ENCODE measurements around the gene ZNF2. TPM values are rescaled to one million over a fixed set of nuclear protein-coding genes. Genes with fewer than 3 reads are reported as not detected.

Gene ZNF2
- total RNA-seq, 4 donors from 2014 or later = 3.2 to 3.8 (median 3.7) TPM; not detected in 1

- H3K27ac ChIP-seq = no peak overlapping the region
- TF ChIP-seq POLR2A (IDR thresholded peaks at IDR 0.05) = no peak
- no peak for TF ChIP-seq CTCF (IDR thresholded peaks at IDR 0.05)
- no peaks in the 10 kb centered on the region for H3K36me3 ChIP-seq
- no peak overlapping the region for H3K4me3 ChIP-seq
- no peaks in the 10 kb centered on the region for H3K27me3 ChIP-seq
- peaks cover 0 to 5% (median under 1%) of the 10 kb centered on the region in 4 donors for H3K9me3 ChIP-seq
- H3K4me1 ChIP-seq = peaks cover 0 to 7% (median 6%) of the 10 kb centered on the region in 4 donors
- DNase-seq = no peak
Observed at GRCh38 chr2:95206096-95206495, 40.5 kb downstream of the ZNF2 start.

- peaks cover 0 to 11% (median 0%) of the 10 kb centered on the region in 3 donors for H3K36me3 ChIP-seq
- H3K9me3 ChIP-seq = peaks cover 0 to 15% (median 3%) of the 10 kb centered on the region in 4 donors
- H3K27ac ChIP-seq = peak within 1 kb of the TSS; percentile 78 to 92 (median 87)
- peak within 1 kb of the TSS; percentile 70 to 89 (median 80) for H3K4me3 ChIP-seq
- no peaks in the 10 kb centered on the region for H3K27me3 ChIP-seq
- peak in 1 of 2 donors; percentile 33 for TF ChIP-seq POLR2A (IDR thresholded peaks at IDR 0.05)
- TF ChIP-seq CTCF (IDR thresholded peaks at IDR 0.05) = peak in 4 of 6 experiments; percentile 35 to 54 (median 45)
- peak; percentile 84 to 95 (median 94) for DNase-seq
- peaks cover 0 to 7% (median 6%) of the 10 kb centered on the region in 4 donors for H3K4me1 ChIP-seq
Observed at GRCh38 chr2:95207111-95207961, 41.7 kb downstream of the ZNF2 start, which contains the start of gene ZNF892. ZNF892 (plus strand) TSS chr2:95207521; CDS start chr2:95207816, 295 bp downstream.

- peaks cover 0 to 19% (median 0%) of the 10 kb centered on the region in 3 donors for H3K36me3 ChIP-seq
- peak overlapping the region in 1 of 4 donors; percentile 82 for H3K27ac ChIP-seq
- H3K4me3 ChIP-seq = peak overlapping the region; percentile 70 to 89 (median 80)
- DNase-seq = no peak
- TF ChIP-seq POLR2A (IDR thresholded peaks at IDR 0.05) = no peak
- TF ChIP-seq CTCF (IDR thresholded peaks at IDR 0.05) = no peak
- peaks cover 0 to 7% (median 6%) of the 10 kb centered on the region in 4 donors for H3K4me1 ChIP-seq
- no peaks in the 10 kb centered on the region for H3K27me3 ChIP-seq
- H3K9me3 ChIP-seq = peaks cover 0 to 23% (median 3%) of the 10 kb centered on the region in 4 donors
Observed at GRCh38 chr2:95208106-95208505, 42.5 kb downstream of the ZNF2 start.

GRCh38 chr2:95215018-95215612, 49.5 kb downstream of the ZNF2 start:
- no peak for TF ChIP-seq CTCF (IDR thresholded peaks at IDR 0.05)
- peaks cover 0 to 47% (median 0%) of the 10 kb centered on the region in 3 donors for H3K36me3 ChIP-seq
- no peaks in the 10 kb centered on the region for H3K4me1 ChIP-seq
- H3K4me3 ChIP-seq = no peak overlapping the region
- peaks cover 0 to 88% (median 36%) of the 10 kb centered on the region in 4 donors for H3K9me3 ChIP-seq
- no peaks in the 10 kb centered on the region for H3K27me3 ChIP-seq
- no peak for DNase-seq
- H3K27ac ChIP-seq = no peak overlapping the region

- Histone ChIP-seq H3K27me3 (no peaks in the 10 kb centered on the region), H3K4me1 (no peaks in the 10 kb centered on the region), H3K9me3 (peaks cover 0 to 65% (median 28%) of the 10 kb centered on the region in 4 donors), H3K36me3 (peaks cover 0 to 5% (median 0%) of the 10 kb centered on the region in 3 donors), H3K27ac (no peak overlapping the region), H3K4me3 (no peak overlapping the region)
- TF ChIP-seq POLR2A (IDR thresholded peaks at IDR 0.05) (no peak), CTCF (IDR thresholded peaks at IDR 0.05) (no peak)
- no peak for DNase-seq
Observed at GRCh38 chr2:95220449-95220848, 54.8 kb downstream of the ZNF2 start.
